ENCODE data around the gene USP48. TPM values are rescaled to one million over a fixed set of nuclear protein-coding genes. Genes with fewer than 3 reads are reported as not detected.

USP48 gene
- total RNA-seq, 1 experiment from 2014 or later: 84.8 TPM

DNA sequence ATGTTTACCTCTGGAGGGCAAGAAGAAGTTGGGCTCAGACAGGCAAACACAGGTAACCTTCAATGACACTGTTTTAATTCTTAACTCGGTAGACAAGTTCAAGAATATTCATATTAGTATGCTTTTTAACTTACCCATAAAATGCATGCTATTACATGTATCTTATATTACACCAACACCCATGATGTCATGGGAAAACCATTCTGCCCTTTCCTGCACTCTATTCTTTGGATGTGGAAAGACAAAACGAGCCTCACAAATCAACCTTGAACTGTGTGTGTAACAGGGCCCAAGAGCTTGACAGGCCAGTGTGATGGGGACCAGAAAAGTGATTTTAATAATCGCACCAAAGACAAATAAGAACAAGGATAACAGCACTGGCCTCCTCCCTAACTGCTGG lies 91.2 kb downstream of the USP48 start:
- Histone ChIP-seq H2BK5ac (ENCODE audit: insufficient read length, low read length) (no peak overlapping the region), H4K8ac (replicated peaks; ENCODE audit: insufficient read length, low read depth, low read length) (no peak overlapping the region), H3K4ac (ENCODE audit: low read depth, low read length) (no peak overlapping the region), H3K14ac (ENCODE audit: insufficient read depth, low read length) (no peak overlapping the region), H2BK120ac (ENCODE audit: low read depth, low read length, poor library complexity, severe bottlenecking) (no peak overlapping the region), H3T11ph (ENCODE audit: low read length) (no peak overlapping the region), H3K56ac (ENCODE audit: insufficient read length, low read depth, low read length) (no peak overlapping the region), H3K23ac (ENCODE audit: insufficient read length, low read depth, low read length) (no peak overlapping the region), H3K27ac (ENCODE audit: insufficient read length, low read depth, low read length) (no peak overlapping the region), H3K79me2 (ENCODE audit: insufficient read depth, low read length) (no peaks in the 10 kb centered on the region), H4K5ac (ENCODE audit: insufficient read length, low read depth, low read length) (no peak overlapping the region), H3K23me2 (ENCODE audit: insufficient read length, low read depth, low read length, poor library complexity, severe bottlenecking) (no peaks in the 10 kb centered on the region), H3K4me1 (ENCODE audit: insufficient read depth, low read length) (no peaks in the 10 kb centered on the region), H3K4me2 (ENCODE audit: insufficient read depth, insufficient read length, low read length) (no peak overlapping the region), H2BK12ac (ENCODE audit: insufficient read length, low read depth, low read length) (no peak overlapping the region), H3K18ac (ENCODE audit: insufficient read length, low read depth, low read length) (no peak overlapping the region), H2AFZ (ENCODE audit: low read length) (no peak overlapping the region), H3K79me1 (ENCODE audit: insufficient read depth, low read depth, low read length, poor library complexity, severe bottlenecking) (no peaks in the 10 kb centered on the region), H3K9me3 (ENCODE audit: control insufficient read depth, low read depth, low read length) (no peaks in the 10 kb centered on the region), H2BK20ac (ENCODE audit: low read depth, low read length, poor library complexity, severe bottlenecking) (no peak overlapping the region), H2AK5ac (ENCODE audit: insufficient read length, low read length) (no peak overlapping the region), H3K9ac (ENCODE audit: extremely low read depth, insufficient read length, low read length) (no peak overlapping the region), H2BK15ac (ENCODE audit: low read depth, low read length) (no peak overlapping the region), H4K91ac (ENCODE audit: insufficient read length, low read depth, low read length) (no peak overlapping the region), H3K27me3 (ENCODE audit: insufficient read depth, low read length) (no peaks in the 10 kb centered on the region), H4K20me1 (ENCODE audit: control insufficient read depth, insufficient read depth, insufficient read length) (no peaks in the 10 kb centered on the region)
- no peaks in the 10 kb centered on the region for H3K9me3 Mint-ChIP-seq
- no peak overlapping the region for H3K4me3 Mint-ChIP-seq
- no CpG with 5 or more reads among the region's 3 CpGs for WGBS (ENCODE audit: extremely low coverage, insufficient read length, low lambda C conversion rate)
- TF ChIP-seq, protein P1, sequence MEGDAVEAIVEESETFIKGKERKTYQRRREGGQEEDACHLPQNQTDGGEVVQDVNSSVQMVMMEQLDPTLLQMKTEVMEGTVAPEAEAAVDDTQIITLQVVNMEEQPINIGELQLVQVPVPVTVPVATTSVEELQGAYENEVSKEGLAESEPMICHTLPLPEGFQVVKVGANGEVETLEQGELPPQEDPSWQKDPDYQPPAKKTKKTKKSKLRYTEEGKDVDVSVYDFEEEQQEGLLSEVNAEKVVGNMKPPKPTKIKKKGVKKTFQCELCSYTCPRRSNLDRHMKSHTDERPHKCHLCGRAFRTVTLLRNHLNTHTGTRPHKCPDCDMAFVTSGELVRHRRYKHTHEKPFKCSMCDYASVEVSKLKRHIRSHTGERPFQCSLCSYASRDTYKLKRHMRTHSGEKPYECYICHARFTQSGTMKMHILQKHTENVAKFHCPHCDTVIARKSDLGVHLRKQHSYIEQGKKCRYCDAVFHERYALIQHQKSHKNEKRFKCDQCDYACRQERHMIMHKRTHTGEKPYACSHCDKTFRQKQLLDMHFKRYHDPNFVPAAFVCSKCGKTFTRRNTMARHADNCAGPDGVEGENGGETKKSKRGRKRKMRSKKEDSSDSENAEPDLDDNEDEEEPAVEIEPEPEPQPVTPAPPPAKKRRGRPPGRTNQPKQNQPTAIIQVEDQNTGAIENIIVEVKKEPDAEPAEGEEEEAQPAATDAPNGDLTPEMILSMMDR (conservative IDR thresholded peaks at IDR 0.05): no peak
- peaks cover 7 to 11% of the 10 kb centered on the region in 2 experiments; a peak in 3 of 4 replicates for H3K4me1 Mint-ChIP-seq
- H3K36me3 Mint-ChIP-seq (ENCODE audit: insufficient read depth in 1 of 3, low read depth in 3 of 3): peaks cover 32 to 69% (median 53%) of the 10 kb centered on the region in 3 experiments
- no peak for DNase-seq
- no peaks in the 10 kb centered on the region for H3K27me3 Mint-ChIP-seq (ENCODE audit: low read depth)
- no peak overlapping the region for H3K27ac Mint-ChIP-seq
